ENCODE data around the gene ABTB2. TPM values are rescaled to one million over a fixed set of nuclear protein-coding genes. Genes with fewer than 3 reads are reported as not detected.

ABTB2 gene
- total and polyA plus RNA-seq, 2 of the 8 experiments (the other 6 are each of a cell fraction or from before 2014, with no cell fraction given), result 7.7 to 10.2 TPM

DNA sequence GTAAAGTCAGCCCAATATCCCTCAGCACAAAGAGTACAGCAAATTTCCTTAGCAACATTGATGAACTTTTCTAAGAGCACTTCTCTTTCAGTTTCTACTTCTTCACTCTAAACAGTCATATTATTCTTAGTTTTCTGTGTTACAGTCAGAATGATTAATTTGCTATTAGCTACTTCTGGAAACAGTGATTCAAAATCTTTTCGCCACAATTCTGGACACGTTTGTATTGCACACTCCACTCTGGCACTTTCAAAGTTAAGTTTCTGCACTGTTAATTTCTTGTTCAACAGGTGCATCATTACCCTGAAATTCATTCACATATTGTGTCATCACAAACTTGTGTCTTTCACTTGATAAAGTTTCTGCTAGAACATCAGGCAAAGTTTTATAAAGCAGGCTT, 22.5 kb downstream of the ABTB2 start:
- POLR2A ChIA-PET (ENCODE audit: partially characterized antibody), result no interaction called here
- no peak overlapping the region for H2AFZ ChIP-seq (ENCODE audit: low read length)
- CTCF ChIA-PET (ENCODE audit: partially characterized antibody), result interaction anchor here (1.2 kb wide), 1 partner anchor 13 kb away, joined by 3 read pairs; no protein-coding TSS in a partner anchor
- no peak overlapping the region for H2BK15ac ChIP-seq (ENCODE audit: low read length)
- H3K18ac ChIP-seq (ENCODE audit: extremely low read depth, low read length), result no peak overlapping the region
- H3K4me3 ChIP-seq (ENCODE audit: extremely low read depth in 1 of 4, insufficient read depth in 2 of 4, low read depth in 3 of 4, low read length in 4 of 4), result no peak overlapping the region
- no peaks in the 10 kb centered on the region; the same call in 1 of the 2 replicates for H3K79me1 ChIP-seq (ENCODE audit: low read depth, low read length)
- no peak overlapping the region for H3K9ac ChIP-seq (replicated peaks in 1 of 4; ENCODE audit: extremely low read depth in 1 of 4, low read depth in 3 of 4, low read length in 3 of 4)
- H4K20me1 ChIP-seq (replicated peaks in 1 of 2; ENCODE audit: control insufficient read depth in 1 of 2, insufficient read depth in 2 of 2, low read length in 2 of 2), result peaks cover 0 to 3% of the 10 kb centered on the region in 2 experiments
- no peak overlapping the region for H3K56ac ChIP-seq (replicated peaks; ENCODE audit: insufficient read length, low read depth, low read length)
- peaks cover 0 to 3% (median 2%) of the 10 kb centered on the region in 4 experiments; a peak in 3 of 7 replicates for H3K4me1 ChIP-seq (replicated peaks in 1 of 4; ENCODE audit: control insufficient read depth in 3 of 4, insufficient read depth in 4 of 4, low read length in 3 of 4)
- H3K4ac ChIP-seq (replicated peaks; ENCODE audit: insufficient read length, low read depth, low read length), result no peak overlapping the region
- no peaks in the 10 kb centered on the region for H3K36me3 ChIP-seq (ENCODE audit: control insufficient read depth in 2 of 4, insufficient read depth in 4 of 4, low read length in 3 of 4)
- no peak for FAIRE-seq
- no peak overlapping the region for H2BK12ac ChIP-seq (ENCODE audit: low read depth, low read length)
- H3K79me2 ChIP-seq (ENCODE audit: control insufficient read depth in 1 of 2, insufficient read depth in 2 of 2, low read length in 2 of 2), result peaks cover 0 to 9% of the 10 kb centered on the region in 2 experiments; a peak in 2 of 4 replicates
- no peaks in the 10 kb centered on the region for H3K23me2 ChIP-seq (ENCODE audit: low read depth, low read length)
- H3K23ac ChIP-seq (ENCODE audit: insufficient read length), result no peak overlapping the region
- no peak for DNase-seq (ENCODE audit: low read depth in 1 of 2, low spot score in 2 of 2)
- H3K9me3 ChIP-seq (ENCODE audit: insufficient read depth in 2 of 2, low read depth in 1 of 2, low read length in 1 of 2), result no peaks in the 10 kb centered on the region
- H3K4me2 ChIP-seq (ENCODE audit: insufficient read depth in 1 of 2, low read depth in 2 of 2, low read length in 2 of 2), result no peak overlapping the region
- H2BK5ac ChIP-seq (ENCODE audit: low read depth, low read length), result no peak overlapping the region
- H2BK20ac ChIP-seq (ENCODE audit: low read length), result no peak overlapping the region
- H3K27ac ChIP-seq (ENCODE audit: low read depth, low read length), result no peak overlapping the region
- WGBS, 2 experiments (ENCODE audit: extremely low coverage in 1 of 2, insufficient coverage in 1 of 2, insufficient read length in 1 of 2, insufficient replicate concordance in 2 of 2, low coverage in 1 of 2, low lambda C conversion rate in 2 of 2, missing lambda C conversion rate in 1 of 2), result 80% methylated on average over 2 of the region's 2 CpGs; no CpG with 5 or more reads in 1 of the 2 experiments
- no peak overlapping the region for H4K91ac ChIP-seq (replicated peaks; ENCODE audit: insufficient read length, low read length)
- H4K8ac ChIP-seq (ENCODE audit: extremely low read depth, insufficient read depth, low read length), result no peak overlapping the region
- no peak overlapping the region for H2AK5ac ChIP-seq (ENCODE audit: low read depth, low read length)
- no peak overlapping the region for H4K5ac ChIP-seq (ENCODE audit: insufficient read length, low read depth, low read length)
- H3K14ac ChIP-seq (ENCODE audit: insufficient read length), result no peak overlapping the region
- no peaks in the 10 kb centered on the region for H3K27me3 ChIP-seq (replicated peaks in 1 of 4; ENCODE audit: control insufficient read depth in 3 of 4, extremely low read depth in 1 of 4, insufficient read depth in 3 of 4, low read length in 3 of 4)
- no peak overlapping the region for H2BK120ac ChIP-seq (replicated peaks; ENCODE audit: low read depth, low read length)
- TF ChIP-seq GTF2F1 (IDR thresholded peaks at IDR 0.05; ENCODE audit: borderline replicate concordance, low read depth, low read length), result no peak
- no peak for TF ChIP-seq RXRA (IDR thresholded peaks at IDR 0.05; ENCODE audit: insufficient read depth, low read depth, low read length)
